T-helper 2 cell (primary cell): Measurements from ENCODE around the gene FREM1.

ENCODE experiments used
- DNase-seq, 5 experiments: peaks; one replicate each; pipeline versions ENCODE4 v3.0.0 to v3.0.0-alpha.2; 2012 to 2022

FREM1 gene

DNA sequence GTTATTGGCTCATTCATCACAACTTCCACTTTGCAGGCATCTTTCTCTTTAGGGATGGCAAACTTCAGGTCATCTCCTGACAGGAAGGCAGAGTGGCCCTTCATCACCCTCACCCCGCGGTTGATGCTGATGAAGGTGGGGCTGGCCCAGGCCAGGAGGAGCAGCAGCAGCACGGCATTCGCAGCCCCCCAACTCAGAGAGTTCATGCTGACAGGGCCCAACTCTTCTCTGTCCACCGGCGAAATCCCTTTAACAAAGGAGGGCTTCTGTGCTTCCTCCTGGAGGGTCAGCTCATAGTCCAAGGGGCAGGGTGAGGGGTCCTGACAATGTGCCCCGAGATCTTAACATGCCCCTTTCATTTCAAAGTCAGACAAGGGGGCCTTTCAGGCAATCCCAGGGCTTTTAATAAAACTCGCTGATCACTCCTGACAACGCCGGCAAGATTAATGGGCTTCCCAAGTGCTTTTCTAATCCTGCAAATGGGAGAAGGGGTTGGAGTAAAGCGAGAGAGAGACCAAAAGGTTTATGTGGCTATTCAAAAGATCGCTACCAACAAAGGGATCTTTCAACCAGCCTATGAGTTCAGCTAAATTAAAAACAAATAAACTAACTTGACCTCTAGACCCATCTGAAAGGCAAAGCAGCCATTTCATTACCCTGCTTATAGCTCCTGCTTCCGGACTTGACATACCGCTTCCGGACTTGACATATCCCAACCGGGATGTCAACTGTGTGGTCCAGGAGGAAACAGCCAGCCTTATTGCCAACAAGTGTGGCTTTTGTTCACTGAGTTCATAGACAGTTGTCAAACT is 41.2 kb downstream of the FREM1 start:
- DNase-seq: no peak

DNA sequence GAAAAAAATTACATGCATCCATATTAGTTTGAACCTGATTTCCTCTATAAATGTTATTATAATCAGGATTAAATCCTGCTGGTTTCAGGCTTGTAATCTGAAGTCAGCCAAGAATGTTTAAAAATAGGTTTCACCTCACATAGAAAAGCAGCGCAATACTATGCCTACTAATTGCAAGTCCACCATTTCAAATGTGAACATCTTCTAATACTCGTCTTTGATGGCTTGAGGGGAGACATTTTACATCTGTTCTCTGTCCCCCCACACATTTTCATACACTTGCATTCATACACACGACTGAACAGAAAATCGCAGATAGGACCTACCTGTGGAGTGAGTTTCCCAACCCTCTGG is 41.8 kb downstream of the FREM1 start:
- no peak for DNase-seq

DNA sequence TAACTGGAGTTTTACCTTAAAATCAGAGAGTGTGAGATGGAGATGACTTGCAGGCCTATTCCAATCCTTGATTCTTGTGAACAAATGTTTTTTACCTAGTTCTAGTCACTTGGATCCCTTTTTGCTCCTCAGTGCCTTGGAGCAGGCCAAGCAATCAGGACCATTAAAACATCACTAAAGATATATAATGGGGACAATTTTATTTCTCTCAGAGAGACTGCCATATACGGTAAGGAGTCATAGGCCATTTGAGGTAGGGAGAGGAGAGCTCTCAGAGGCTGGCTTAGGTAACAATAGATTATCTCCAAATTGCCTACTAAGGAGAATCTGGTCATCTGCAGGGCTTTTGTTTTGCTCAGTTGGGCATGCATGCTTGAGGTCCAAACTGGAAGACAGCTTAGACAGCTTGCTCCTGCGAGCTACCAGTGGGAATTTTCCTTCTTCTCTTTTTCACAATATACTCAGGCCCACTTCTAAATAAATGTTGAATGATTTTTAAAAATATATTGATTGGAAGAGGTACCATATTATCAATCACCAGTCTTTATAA is 44.0 kb downstream of the FREM1 start:
- DNase-seq: no peak

DNA sequence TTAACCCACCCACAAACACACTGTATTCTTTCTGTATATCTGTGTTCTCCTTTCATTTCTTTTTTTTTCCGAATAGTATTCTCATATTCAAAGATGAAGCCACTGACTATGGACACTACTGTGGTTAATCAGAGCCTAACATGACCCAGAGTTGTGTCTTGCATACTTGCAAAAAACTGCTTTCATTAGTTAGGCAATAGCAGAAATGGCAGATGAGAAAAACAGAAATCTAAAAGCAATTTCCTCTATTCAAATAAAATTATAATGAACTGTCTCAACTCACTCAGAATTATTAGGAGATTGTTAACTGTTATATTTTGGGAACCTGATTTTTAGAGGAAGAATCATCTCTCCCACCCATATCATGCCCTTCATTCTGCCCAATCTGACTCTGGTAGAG is 45.9 kb downstream of the FREM1 start:
- no peak for DNase-seq

DNA sequence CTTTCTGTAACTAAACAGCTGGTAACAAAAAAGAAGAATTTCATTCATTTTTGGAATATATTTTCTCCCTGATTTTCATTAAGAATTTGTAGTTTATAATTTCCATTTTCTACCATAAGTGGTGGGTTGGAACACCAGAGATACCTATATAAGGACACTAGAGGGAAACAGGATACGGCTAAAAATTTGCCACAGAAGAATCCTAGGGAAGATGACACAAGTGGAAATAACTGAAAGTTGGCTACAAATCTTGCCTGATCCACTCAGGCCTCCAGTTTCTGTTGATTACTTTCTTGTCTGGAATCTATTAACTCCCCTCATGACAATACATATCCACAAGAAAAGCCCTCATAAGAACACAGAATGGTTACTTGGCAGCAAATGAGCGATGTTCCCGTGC is 46.8 kb downstream of the FREM1 start:
- DNase-seq: no peak

DNA sequence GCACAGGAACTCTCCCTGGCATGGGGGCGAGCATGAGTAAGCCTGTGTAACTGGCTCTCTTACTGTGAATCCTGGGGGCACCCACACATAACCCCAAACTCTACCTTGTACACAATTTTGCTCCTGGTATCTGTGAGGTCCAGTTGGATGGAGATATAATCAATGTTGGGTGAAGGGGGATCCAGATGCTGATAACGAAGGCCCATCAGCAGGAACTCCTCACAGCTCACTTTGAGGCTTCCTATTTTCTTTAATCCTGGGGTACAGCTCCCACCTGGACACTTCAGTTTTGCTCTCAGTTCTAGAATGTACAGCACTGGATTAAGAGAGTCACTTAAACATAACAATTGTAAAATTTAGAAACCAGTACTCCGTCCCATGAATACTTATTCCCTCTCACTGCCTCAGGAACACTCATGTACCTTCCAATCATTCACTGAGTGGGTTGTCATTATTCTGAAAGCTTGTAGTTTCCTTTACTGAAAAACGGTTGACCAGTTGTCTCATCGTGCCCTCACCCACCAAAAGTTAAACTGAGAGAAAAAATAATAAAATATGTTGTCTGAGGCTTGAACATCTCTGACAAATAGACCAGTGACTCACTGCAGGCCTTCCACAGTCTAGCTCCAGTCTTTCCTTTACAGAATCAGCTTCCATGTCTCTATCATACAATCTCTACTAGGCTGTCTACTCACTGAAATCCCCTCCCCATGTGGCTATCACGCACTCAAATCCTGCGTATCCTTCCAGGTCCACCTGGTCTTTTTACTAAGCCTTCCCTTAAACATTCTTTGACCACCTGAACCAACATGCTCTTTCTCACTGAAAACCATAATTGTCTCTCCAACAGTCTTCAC is 52.6 kb downstream of the FREM1 start:
- no peak for DNase-seq

DNA sequence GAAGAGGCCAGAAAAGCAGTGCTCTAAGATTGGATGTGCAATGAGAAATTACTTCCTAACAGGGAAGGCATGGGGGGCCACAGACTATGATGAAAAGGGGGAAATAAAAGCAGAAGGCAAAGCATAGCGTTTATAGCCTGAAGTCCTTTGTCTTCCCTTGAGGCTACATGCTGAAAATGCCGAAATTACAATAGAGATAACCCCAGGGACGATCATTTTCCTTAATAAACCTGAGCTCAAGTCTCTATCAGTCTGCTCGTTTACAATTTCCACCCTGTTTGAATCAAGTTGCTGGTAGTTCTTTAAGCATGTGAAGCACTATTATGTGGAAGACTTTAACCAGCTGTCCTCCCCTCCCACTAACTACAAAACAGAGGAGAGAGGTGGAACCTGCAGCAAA is 60.4 kb downstream of the FREM1 start:
- DNase-seq: no peak

DNA sequence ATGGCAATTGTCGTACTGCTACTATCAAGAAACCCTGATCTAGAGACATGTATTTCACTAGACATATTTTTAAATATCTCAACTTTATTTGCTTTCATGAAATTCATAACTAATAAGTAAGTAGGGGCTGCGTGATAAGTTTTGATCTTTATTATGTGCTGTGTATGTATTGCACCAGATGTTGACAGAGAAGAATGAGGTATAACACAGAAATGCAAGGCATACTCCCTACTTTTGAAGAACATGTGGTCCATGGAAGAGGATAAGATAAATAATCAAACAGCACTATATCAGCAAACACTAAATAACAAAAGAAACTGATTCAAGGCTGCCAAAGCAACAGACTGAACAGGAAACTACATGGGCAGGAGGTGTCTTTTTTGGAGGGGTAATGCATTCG is 60.9 kb downstream of the FREM1 start:
- no peak for DNase-seq

DNA sequence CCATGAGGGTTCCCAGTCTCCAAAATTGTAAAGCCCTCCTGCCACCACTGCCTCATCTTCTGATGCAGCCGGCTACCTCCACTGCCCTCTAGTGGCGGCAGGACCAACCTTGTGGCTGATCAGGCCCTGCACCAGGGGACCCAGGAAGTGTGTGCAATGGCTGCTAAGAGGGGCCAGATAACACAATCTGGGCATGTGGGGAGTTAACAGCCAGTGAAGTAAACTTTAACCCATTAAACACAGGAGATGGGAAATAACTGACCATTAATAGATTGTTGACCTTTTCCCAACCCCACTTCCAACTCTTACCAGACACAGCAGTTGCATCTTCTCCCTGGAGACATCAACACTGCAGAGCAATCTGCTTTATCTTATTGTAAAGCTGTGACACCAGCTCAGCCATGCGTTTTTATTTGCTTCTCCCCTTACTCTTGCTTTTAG is 63.3 kb downstream of the FREM1 start:
- DNase-seq: peak in 3 of 5 experiments; percentile 7 to 58 (median 22)

DNA sequence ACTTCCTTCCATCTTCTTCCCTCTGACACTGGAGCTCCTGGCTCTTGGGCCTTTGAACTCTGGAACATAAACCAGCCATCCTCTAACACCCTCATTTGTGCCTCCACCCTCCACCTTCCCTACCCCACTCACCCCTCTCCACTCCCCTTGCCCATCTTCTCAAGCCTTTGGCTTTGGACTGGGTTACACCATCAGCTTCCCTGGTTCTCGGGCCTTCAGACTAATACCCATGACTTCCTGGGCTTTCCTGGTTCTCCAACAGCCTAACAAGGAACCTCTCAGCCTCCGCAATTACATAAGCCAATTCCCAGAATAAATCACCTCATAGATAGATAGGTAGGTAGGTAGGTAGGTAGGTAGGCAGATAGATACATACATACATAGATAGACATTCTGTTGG is 67.1 kb downstream of the FREM1 start:
- DNase-seq: no peak

DNA sequence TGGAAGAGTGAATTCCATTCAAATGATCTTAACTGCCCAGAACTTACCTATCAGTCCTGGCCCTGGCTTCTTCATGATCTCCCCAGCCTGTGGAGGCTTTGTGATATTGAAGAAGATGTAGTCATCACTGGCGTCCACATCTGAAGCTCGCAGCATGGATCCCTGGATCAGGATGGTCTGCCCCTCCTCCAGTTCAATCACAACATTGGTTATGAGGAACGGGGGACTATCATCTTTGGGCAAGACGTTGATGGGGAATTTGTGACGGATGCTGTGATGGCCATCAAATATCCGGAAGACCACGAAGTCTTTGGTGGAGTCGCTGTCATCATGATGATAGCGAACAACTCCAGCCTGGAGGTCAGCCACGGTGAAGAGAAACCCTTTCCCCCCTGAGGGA is 68.0 kb downstream of the FREM1 start:
- no peak for DNase-seq

DNA sequence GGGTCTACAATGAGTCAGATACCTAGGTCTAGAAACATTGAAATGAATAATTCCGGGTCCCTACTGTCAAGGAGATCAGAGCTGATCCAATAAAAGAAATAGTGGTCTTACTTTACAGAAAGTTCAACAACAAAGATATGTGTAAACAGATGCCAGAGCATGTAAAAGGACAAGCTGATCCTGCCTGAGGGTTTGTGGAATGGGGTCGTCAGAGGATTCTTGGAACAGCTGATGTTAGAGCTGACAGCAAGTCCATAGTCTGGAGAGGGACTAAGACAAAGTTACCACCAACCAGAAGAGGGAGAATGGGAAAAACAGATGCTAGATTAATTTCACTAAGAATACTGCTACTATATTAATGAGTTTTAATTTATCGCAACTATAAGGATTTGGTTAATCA is 71.5 kb downstream of the FREM1 start:
- DNase-seq: no peak

DNA sequence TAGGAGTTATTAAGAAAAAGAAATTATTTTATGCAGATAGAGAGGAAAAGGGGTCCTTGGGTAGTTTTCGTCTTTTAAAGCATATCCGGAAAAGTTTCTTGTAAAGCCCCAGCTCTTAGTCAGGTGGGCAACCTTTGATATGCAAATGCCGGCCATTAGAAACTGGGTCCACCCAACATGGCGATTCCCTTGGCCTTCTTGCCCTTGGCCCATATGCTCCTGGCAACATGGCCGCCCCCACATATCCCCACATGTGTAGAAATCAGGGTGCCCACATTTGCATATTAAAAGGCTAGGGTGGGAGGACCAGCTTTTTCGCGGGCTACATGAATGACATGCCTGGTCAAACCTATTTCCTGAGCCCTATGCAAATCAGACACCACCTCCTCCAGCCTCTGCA is 73.3 kb downstream of the FREM1 start:
- DNase-seq: no peak

DNA sequence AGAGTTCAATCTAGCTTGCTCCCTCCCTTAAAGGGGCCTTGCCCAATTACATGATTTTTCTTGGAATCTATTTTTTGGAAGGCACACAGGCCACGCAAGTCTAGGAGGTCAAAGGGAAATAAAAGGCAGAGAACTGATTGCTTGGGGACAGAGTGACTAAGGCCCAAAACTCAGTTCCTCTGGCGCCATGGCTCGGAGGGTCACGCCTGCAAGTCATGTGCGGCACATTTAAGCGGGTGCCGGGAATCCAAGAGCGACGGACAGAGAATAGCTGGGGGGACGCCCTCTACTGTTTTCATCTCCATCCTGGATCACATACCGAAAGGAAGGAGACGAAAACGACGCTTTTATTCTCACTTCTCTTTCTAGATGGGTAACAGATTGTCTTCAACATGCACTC is 78.6 kb downstream of the FREM1 start:
- no peak for DNase-seq

DNA sequence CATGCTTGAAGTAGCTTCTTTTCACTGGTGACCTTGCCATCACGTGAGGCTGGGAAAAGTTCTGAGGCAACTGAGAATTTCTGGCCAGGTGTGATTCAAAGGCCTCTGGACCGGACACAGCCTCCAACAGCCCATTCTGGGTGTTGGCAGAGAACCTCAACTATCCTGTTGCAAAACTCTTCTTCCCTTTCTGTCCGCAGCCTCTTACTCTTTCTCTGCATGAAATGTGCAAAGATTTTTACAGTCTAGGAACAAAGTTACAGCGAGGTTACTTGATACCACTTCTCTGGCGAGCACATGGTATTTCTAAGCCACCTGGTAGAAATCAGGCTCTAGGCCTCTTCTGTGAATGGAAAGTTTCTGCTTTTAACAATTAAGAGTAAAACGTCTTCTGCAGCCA is 79.2 kb downstream of the FREM1 start:
- DNase-seq: no peak

DNA sequence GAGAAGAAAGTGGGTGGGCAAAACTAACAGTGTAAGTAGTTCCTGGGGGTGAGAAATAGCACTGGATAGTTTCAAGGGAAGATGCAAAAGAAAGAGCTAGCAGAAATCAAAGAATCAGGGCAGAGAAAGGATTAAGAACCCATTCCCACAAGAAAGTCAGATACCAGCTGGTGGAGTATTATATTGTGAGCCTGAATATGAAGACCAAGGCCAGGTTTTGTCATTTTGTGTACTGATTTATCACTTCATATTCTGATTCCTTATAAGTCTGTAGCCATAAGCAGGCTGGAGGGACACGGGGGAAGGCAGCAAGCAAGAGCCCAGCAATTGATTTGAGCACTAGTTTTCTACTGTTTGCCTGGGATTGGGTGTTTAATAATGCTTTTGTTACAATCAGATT is 80.2 kb downstream of the FREM1 start:
- no peak for DNase-seq

DNA sequence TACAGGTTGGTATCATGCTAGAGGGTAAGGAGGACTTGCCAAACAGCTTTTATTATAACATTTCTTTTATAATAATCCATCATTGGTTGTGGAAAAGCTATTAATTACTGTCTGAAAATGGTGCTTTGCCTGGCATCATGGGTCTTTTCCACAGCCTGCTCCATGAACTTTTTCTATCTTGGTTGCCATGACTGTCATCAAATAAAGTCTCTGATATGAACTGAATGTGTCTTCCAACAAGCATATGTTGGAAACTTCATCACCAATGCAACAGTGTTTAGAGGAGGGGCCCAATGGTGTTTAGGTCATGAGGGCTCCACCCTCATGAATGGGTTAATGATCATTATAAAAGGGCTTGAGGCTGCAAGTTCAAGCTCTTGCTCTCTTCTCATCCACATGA is 81.0 kb downstream of the FREM1 start:
- no peak for DNase-seq

DNA sequence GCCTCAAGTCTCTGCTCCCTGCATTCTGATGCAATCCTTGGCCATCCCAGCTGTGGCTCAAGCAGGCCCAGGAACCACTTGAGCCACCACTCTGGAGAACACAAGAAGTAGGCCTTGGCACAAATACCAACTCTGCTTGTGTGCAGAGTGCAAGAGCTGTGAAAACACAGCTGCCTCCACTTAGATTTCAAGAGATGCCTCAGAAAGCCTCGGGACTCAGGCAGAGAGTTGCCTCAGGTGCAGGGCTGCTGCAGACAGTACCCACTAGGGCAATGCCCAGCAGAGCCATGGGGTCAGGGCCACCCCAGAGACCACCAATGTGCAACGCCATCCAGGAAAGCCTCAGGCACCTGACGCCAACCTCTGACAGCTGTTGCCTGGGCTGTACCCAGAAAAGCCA is 82.4 kb downstream of the FREM1 start:
- DNase-seq: no peak

DNA sequence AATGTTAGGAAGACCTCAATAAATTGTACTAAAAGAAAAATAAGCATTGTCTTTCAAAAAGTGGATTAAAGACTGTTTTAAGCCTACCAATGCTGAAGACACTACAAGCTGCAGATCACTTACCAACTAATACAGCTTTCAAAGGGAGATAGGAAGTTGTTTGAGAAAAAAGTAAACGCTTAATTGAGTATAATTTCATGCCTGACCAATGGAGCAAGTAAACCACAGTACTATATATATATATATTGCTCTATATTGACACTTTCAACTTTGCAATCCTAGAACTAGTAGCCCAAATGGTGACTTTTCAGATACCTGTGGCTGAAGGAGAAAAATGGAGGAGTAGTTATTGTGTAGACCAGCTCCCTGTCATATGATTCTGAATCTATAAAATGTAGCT is 85.7 kb downstream of the FREM1 start:
- DNase-seq: no peak

DNA sequence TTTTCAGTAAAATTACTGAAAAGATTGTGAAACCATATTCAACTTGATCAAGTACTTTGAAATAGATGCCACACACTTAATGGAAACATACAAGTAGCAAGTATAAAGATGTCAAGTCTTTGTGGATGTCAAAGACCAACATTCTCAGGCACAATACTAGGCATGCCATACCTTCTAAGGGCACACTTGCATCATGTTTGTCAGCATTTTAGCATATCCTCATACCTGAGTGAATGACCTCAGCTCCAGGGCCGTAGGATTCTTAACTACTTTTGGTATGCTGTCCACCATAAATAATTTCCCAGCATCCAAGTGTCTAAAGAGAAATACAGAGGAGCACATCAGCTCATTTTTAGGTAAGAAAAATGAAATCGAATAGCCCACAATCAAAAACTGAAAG is 86.4 kb downstream of the FREM1 start:
- no peak for DNase-seq

DNA sequence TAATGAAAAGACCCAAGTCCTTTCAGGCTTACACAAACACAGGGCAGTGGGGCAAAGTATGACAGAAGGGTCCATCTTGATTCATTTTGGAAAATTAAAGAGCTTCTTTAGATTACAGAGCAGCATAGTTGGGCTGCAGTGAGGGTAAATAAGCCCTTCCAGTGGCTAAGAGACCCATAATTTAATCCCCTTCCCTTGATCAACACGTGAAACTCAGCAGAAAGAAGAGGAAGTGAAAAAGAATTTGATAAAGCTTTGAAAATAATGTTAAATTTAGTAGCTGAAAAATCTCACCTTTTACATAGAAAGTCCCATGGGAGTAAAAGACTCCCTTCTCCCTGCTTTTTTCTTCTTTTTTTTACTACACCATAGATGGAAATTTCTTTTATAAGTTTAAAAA is 87.6 kb downstream of the FREM1 start:
- no peak for DNase-seq

DNA sequence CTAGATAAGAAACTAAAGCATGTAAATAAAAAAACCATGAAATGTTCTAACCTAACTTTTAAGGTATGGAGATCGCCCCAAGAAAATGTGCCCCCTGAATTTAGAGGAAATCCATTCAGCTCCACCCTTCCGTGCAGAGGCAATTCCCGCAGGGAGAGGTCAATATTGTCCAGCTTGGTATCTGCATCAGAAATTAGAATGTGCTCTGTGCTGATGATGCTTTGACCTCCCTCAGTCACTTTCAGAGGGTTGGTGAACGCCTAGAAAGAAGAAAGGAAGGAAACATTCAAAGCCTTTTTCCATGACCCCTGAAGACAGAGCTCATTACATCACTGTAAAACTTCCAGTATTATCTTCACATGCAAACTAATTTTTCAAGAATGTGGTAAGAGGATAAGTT is 91.0 kb downstream of the FREM1 start:
- no peak for DNase-seq

DNA sequence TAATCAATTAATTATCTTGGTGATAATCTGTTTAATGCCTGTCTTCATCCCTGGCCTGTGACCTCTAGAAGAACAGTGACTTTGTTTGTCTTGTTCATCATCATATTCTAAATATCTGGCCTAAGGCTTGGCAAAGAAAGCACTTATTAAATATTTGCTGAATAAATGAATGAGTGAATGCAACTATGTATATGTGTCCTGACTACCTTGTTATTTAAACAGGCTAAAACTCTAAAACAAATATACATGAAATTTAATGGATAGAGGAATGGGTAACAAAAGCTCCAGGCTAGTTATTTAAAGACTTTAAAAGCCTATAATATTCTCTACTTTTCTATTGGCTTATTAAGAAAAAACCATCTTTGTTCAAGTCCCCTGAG is 96.0 kb downstream of the FREM1 start:
- no peak for DNase-seq
